Kidney (tissue), 14 donors: ENCODE data around the gene PPHLN1. TPM values are rescaled to one million over a fixed set of nuclear protein-coding genes. Genes with fewer than 3 reads are reported as not detected.

Experiments
- DNase-seq, 5 donors: peaks; one replicate each; pipeline ENCODE4 v3.0.0-alpha.2; 2013 to 2020
- FAIRE-seq: peaks from 2 replicates; lab custom pipeline; 2012; peaks lifted over from hg19 to GRCh38; lab: Jason Lieb, UNC
- H3K27ac ChIP-seq, 2 donors: one replicate each; pipeline ENCODE4 v1.7.0; 2013; ENCODE audit warnings: low read depth in 2 of 2, low read length in 2 of 2, inconsistent platforms in 1 of 2
- H3K27me3 ChIP-seq: one replicate; pipeline ENCODE4 v1.7.1; 2013; ENCODE audit warnings: low read length, inconsistent platforms; ENCODE audit not compliant: control insufficient read depth, insufficient read depth
- H3K36me3 ChIP-seq, 3 donors: one replicate each; pipeline versions ENCODE4 v1.7.0 to v1.7.1; 2013; ENCODE audit warnings: low read length in 3 of 3, control low read depth in 1 of 3, inconsistent platforms in 1 of 3; ENCODE audit not compliant: insufficient read depth in 3 of 3, control insufficient read depth in 2 of 3
- H3K4me1 ChIP-seq, 3 donors: one replicate each; pipeline versions ENCODE4 v1.7.0 to v1.7.1; 2013; ENCODE audit warnings: low read length in 3 of 3, inconsistent platforms in 1 of 3, low read depth in 1 of 3; ENCODE audit not compliant: control insufficient read depth in 2 of 3, insufficient read depth in 2 of 3
- H3K4me3 ChIP-seq, 3 donors: one replicate each; pipeline versions ENCODE4 v1.7.0 to v1.8.1; 2013; ENCODE audit warnings: low read length in 3 of 3, control low read depth in 1 of 3, inconsistent platforms in 1 of 3
- H3K9ac ChIP-seq, 3 donors: one replicate each; pipeline versions ENCODE4 v1.7.0 to v1.7.1; 2013; ENCODE audit warnings: low read length in 3 of 3, control low read depth in 1 of 3, inconsistent platforms in 1 of 3
- H3K9me3 ChIP-seq, 3 donors: one replicate each; pipeline versions ENCODE4 v1.7.0 to v1.7.1; 2013; ENCODE audit warnings: low read length in 3 of 3, control low read depth in 1 of 3, inconsistent platforms in 1 of 3; ENCODE audit not compliant: control insufficient read depth in 2 of 3, insufficient read depth in 1 of 3
- CTCF ChIP-seq: IDR thresholded peaks from 3 replicates; pipeline ENCODE4 v1.5.1; 2012; ENCODE audit warnings: mild to moderate bottlenecking, moderate library complexity, borderline replicate concordance; ENCODE audit not compliant: insufficient read depth; ENCODE audit errors: extremely low read depth
- intact Hi-C: fragments of 100-400 bp; cut with DNase I; formaldehyde crosslinking; loops from one replicate; pipeline ENCODE4 v1.11.1; 2022
- polyA plus RNA-seq: library from polyadenylated mRNA; stranded (reverse); fragments of 350-450 nt; fragmentation: Illumina TruSeq; extraction: RNeasy Lipid Tissue Mini Kit (QIAGEN cat#74804); gene quantifications from one replicate; pipeline ENCODE4 v1.2.3, GENCODE V29; 2014; ENCODE audit warnings: low read depth, low replicate concordance; ENCODE audit not compliant: insufficient read depth
- total RNA-seq: library from RNA; stranded (reverse); fragmentation: NEBNext Ultra II Directional; extraction: Animal tissue kit (Norgen Biotek cat#: 25700); gene quantifications from one replicate; pipeline ENCODE4 v1.2.1, GENCODE V29; 2021
- donor health status: control.
- donor health status: control.
- donor health status: control.
- donor health status: control.
- donor health status: control.
- donor health status: DM: yes; HTN: yes; CAD: no.
- donor health status: Normal renal cell carcinoma (clear cell type).

PPHLN1 gene
- total and polyA plus RNA-seq, 2 donors from 2014 or later: 32.0 to 51.9 TPM

- peaks cover 0 to 5% (median 0%) of the 10 kb centered on the region in 3 donors for H3K36me3 ChIP-seq
- no peak overlapping the region for H3K27ac ChIP-seq
- H3K27me3 ChIP-seq: no peaks in the 10 kb centered on the region
- peaks cover 0 to 14% (median 0%) of the 10 kb centered on the region in 3 donors for H3K9me3 ChIP-seq
- H3K9ac ChIP-seq: no peak overlapping the region
- no peak for DNase-seq
- no peak overlapping the region for H3K4me3 ChIP-seq
- intact Hi-C loops: no loop called here
- no peak for FAIRE-seq
- TF ChIP-seq CTCF: no peak
- H3K4me1 ChIP-seq: no peaks in the 10 kb centered on the region
Measured at GRCh38 chr12:42444192-42444943, 118.4 kb downstream of the PPHLN1 start.

GRCh38 chr12:42445891-42446290, 119.9 kb downstream of the PPHLN1 start:
- no peak for TF ChIP-seq CTCF
- Histone ChIP-seq H3K36me3 (peaks cover 0 to 5% (median 0%) of the 10 kb centered on the region in 3 donors), H3K9me3 (peaks cover 0 to 14% (median 0%) of the 10 kb centered on the region in 3 donors), H3K27me3 (no peaks in the 10 kb centered on the region), H3K4me3 (no peak overlapping the region), H3K27ac (no peak overlapping the region), H3K4me1 (no peaks in the 10 kb centered on the region), H3K9ac (no peak overlapping the region)
- intact Hi-C loops: no loop called here
- DNase-seq (no peak), FAIRE-seq (no peak)

- Histone ChIP-seq H3K27me3 (no peaks in the 10 kb centered on the region), H3K4me3 (no peak overlapping the region), H3K27ac (no peak overlapping the region), H3K36me3 (peaks cover 0 to 5% (median 0%) of the 10 kb centered on the region in 3 donors), H3K4me1 (no peaks in the 10 kb centered on the region), H3K9ac (no peak overlapping the region), H3K9me3 (peaks cover 0 to 14% (median 0%) of the 10 kb centered on the region in 3 donors)
- no peak for TF ChIP-seq CTCF
- no peak for FAIRE-seq
- intact Hi-C loops: no loop called here
- DNase-seq: peak in 3 of 5 donors; percentile 18 to 69 (median 66)
Measured at GRCh38 chr12:42446761-42447160, 120.8 kb downstream of the PPHLN1 start.
